Naive thymus-derived CD4-positive, alpha-beta T cell (primary cell): ENCODE results near the gene CES1. TPM values are rescaled to one million over a fixed set of nuclear protein-coding genes. Genes with fewer than 3 reads are reported as not detected.
"Not testable (repeated sequence)": the region's sequence is repeated elsewhere in the genome, so short reads cannot be mapped to it uniquely, and the experiment has no call there.

Source experiments
- ATAC-seq: fragments of 150-1000 bp; cut with Tn5 transposase; 2 replicates; pipeline ENCODE4 v1.10.0; 2021; ENCODE audit warnings: mild to moderate bottlenecking, moderate library complexity
- CTCF ChIA-PET: fragments of 350-600 bp; sonication (Branson Sonifier 250); formaldehyde crosslinking; loops from one replicate; lab custom pipeline; 2021; ENCODE audit warnings: antibody characterized with exemption; lab: Charles Lee
- POLR2A ChIA-PET: fragments of 350-600 bp; sonication (Branson Sonifier 250); formaldehyde crosslinking; loops from one replicate; lab custom pipeline; 2021; ENCODE audit warnings: antibody characterized with exemption, inconsistent platforms; lab: Charles Lee
- DNase-seq, 9 donors: peaks; one replicate each; pipeline versions ENCODE4 v3.0.0 to v3.0.0-alpha.2; 2020 to 2022; ENCODE audit warnings: mixed read lengths in 1 of 9
- H3K27ac ChIP-seq: one replicate; pipeline ENCODE4 v1.7.0; 2013; ENCODE audit warnings: mild to moderate bottlenecking, low read depth, low read length, moderate library complexity
- H3K27me3 ChIP-seq, 2 donors: one replicate each; pipeline ENCODE4 v1.7.0; 2013; ENCODE audit warnings: low read length in 2 of 2, mild to moderate bottlenecking in 2 of 2, moderate library complexity in 2 of 2; ENCODE audit not compliant: control insufficient read depth in 2 of 2, insufficient read depth in 2 of 2
- H3K36me3 ChIP-seq, 3 experiments: 1 replicate in 2 of 3; 2 replicates in 1 of 3; pipeline ENCODE4 v1.7.0; 2013; ENCODE audit warnings: low read length in 3 of 3, mild to moderate bottlenecking in 3 of 3, moderate library complexity in 1 of 3; ENCODE audit not compliant: insufficient read depth in 3 of 3, control insufficient read depth in 2 of 3
- H3K4me1 ChIP-seq, 2 donors: one replicate each; pipeline ENCODE4 v1.7.0; 2013; ENCODE audit warnings: low read length in 2 of 2, mild to moderate bottlenecking in 2 of 2, moderate library complexity in 1 of 2; ENCODE audit not compliant: control insufficient read depth in 2 of 2, insufficient read depth in 2 of 2
- H3K4me3 ChIP-seq: 2 replicates; pipeline ENCODE4 v1.7.0; 2013; ENCODE audit warnings: mild to moderate bottlenecking, low read length
- H3K9me3 ChIP-seq, 3 experiments: 1 replicate in 2 of 3; 2 replicates in 1 of 3; pipeline ENCODE4 v1.7.0; 2013; ENCODE audit warnings: low read length in 3 of 3; ENCODE audit not compliant: control insufficient read depth in 2 of 3
- H3K27ac Mint-ChIP-seq, 9 donors: one replicate each; pipeline ENCODE4 v1.8.0; 2020 to 2022; ENCODE audit warnings: mixed read lengths in 9 of 9, mild to moderate bottlenecking in 8 of 9, moderate library complexity in 5 of 9, inconsistent platforms in 2 of 9
- H3K27me3 Mint-ChIP-seq, 5 donors: one replicate each; pipeline ENCODE4 v1.8.0; 2021 to 2022; ENCODE audit warnings: mixed read lengths in 5 of 5, mild to moderate bottlenecking in 1 of 5
- H3K36me3 Mint-ChIP-seq, 5 donors: one replicate each; pipeline ENCODE4 v1.8.0; 2020 to 2022; ENCODE audit warnings: mixed read lengths in 5 of 5, mild to moderate bottlenecking in 3 of 5, inconsistent platforms in 1 of 5
- H3K4me1 Mint-ChIP-seq, 7 donors: one replicate each; pipeline ENCODE4 v1.8.0; 2020 to 2022; ENCODE audit warnings: mixed read lengths in 7 of 7, mild to moderate bottlenecking in 3 of 7, inconsistent platforms in 1 of 7
- H3K4me3 Mint-ChIP-seq, 10 donors: one replicate each; pipeline ENCODE4 v1.8.0; 2020 to 2022; ENCODE audit warnings: mild to moderate bottlenecking in 10 of 10, mixed read lengths in 10 of 10, moderate library complexity in 6 of 10, inconsistent platforms in 2 of 10
- H3K9me3 Mint-ChIP-seq, 11 donors: one replicate each; pipeline ENCODE4 v1.8.0; 2020 to 2022; ENCODE audit warnings: mixed read lengths in 11 of 11, mild to moderate bottlenecking in 4 of 11, inconsistent platforms in 1 of 11, moderate library complexity in 1 of 11
- intact Hi-C, 2 donors: fragments of 100-400 bp; cut with micrococcal nuclease; formaldehyde crosslinking; loops; one replicate each; pipeline ENCODE4 v1.15.1; 2023
- polyA plus RNA-seq, 2 donors: library from polyadenylated mRNA; unstranded; fragments of 300-500 nt; fragmentation: Illumina TruSeq; gene quantifications; one replicate each; pipeline ENCODE4 v1.2.3, GENCODE V29; 2021
- total RNA-seq, 6 experiments: library from RNA in 5 of 6; stranded (reverse) in 5 of 6; gene quantifications; 1 replicate in 5 of 6; 2 replicates in 1 of 6; pipeline ENCODE4 v1.2.3 and lab custom pipeline; 2021 to 2026

Gene CES1
- total and polyA plus RNA-seq, 7 experiments from 2014 or later, result 0.32 to 11.6 (median 1.1) TPM; not detected in 3

GRCh38 chr16:55868980-55869379 is 36.1 kb upstream of the CES1 start:
- ChIA-PET CTCF (no interaction called here), POLR2A (no interaction called here)
- Mint-ChIP-seq H3K36me3 (no peaks in the 10 kb centered on the region), H3K27ac (peak overlapping the region in 1 of 9 donors; percentile 23), H3K4me3 (no peak overlapping the region), H3K27me3 (peaks cover 0 to 20% (median 16%) of the 10 kb centered on the region in 5 donors), H3K9me3 (peaks cover 0 to 1% (median 0%) of the 10 kb centered on the region in 11 donors), H3K4me1 (no peaks in the 10 kb centered on the region)
- no peak for ATAC-seq
- DNase-seq, result no peak
- Histone ChIP-seq H3K9me3 (no peaks in the 10 kb centered on the region), H3K4me3 (no peak overlapping the region), H3K4me1 (no peaks in the 10 kb centered on the region), H3K27ac (no peak overlapping the region), H3K27me3 (no peaks in the 10 kb centered on the region), H3K36me3 (no peaks in the 10 kb centered on the region)
- intact Hi-C loops, result no loop called here

- Histone ChIP-seq H3K9me3 (no peaks in the 10 kb centered on the region), H3K4me1 (no peaks in the 10 kb centered on the region), H3K27ac (no peak overlapping the region), H3K4me3 (no peak overlapping the region), H3K27me3 (no peaks in the 10 kb centered on the region), H3K36me3 (no peaks in the 10 kb centered on the region)
- Mint-ChIP-seq H3K4me1 (no peaks in the 10 kb centered on the region), H3K4me3 (no peak overlapping the region), H3K36me3 (no peaks in the 10 kb centered on the region), H3K27ac (no peak overlapping the region), H3K9me3 (peaks cover 0 to 1% (median 0%) of the 10 kb centered on the region in 11 donors), H3K27me3 (peaks cover 0 to 21% (median 16%) of the 10 kb centered on the region in 5 donors)
- intact Hi-C loops, result no loop called here
- POLR2A ChIA-PET, result no interaction called here
- no peak for DNase-seq
- no peak for ATAC-seq
- CTCF ChIA-PET, result no interaction called here
Observed at GRCh38 chr16:55868137-55868536, 35.2 kb upstream of the CES1 start.

DNA sequence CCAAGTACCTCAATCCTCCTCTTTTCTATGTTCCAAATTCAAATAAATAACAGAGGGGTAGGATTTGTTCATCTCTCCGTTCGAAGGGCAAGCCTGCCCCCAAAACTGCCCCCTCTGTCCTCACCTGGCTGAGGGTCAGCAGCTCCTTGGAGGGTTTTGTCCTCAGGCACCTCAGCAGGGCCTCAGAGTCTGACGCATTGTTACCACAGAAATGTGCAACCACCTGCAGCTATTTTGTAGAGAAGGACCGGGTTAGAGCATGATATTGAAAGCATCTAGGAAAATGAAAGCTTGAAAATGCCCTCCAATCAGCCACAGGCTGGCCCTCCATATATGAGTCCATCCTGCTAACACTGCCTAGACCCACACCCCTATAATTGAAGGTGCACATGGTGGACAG is 28.4 kb upstream of the CES1 start:
- Histone ChIP-seq H3K27me3 (no peaks in the 10 kb centered on the region), H3K36me3 (no peaks in the 10 kb centered on the region), H3K4me1 (no peaks in the 10 kb centered on the region), H3K9me3 (no peaks in the 10 kb centered on the region), H3K27ac (no peak overlapping the region), H3K4me3 (no peak overlapping the region)
- Mint-ChIP-seq H3K4me1 (peaks cover 0 to 1% (median 0%) of the 10 kb centered on the region in 7 donors), H3K4me3 (no peak overlapping the region), H3K36me3 (no peaks in the 10 kb centered on the region), H3K27ac (no peak overlapping the region), H3K9me3 (peaks cover 0 to 4% (median 0%) of the 10 kb centered on the region in 11 donors), H3K27me3 (peaks cover 5 to 25% (median 13%) of the 10 kb centered on the region in 5 donors)
- POLR2A ChIA-PET, result no interaction called here
- no peak for DNase-seq
- CTCF ChIA-PET, result no interaction called here
- ATAC-seq, result no peak
- intact Hi-C loops, result no loop called here

DNA sequence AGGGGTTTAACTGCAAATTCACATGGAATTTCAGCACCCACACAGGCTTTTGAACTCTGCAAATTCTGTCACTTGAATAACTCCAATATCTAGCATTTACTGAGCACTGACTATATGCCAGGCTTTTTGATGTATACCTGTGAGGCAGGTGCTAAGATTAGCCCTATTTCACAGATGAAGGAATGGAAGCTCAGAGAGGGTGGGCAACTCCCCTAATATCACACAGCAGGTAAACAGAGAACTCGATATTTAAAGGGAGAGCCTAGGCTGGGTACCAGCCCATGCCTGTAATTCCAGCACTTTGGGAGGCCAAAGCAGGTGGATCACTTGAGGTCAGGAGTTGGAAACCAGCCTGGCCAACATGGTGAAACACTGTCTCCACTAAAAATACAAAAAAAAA is 24.8 kb upstream of the CES1 start:
- H3K9me3 Mint-ChIP-seq, ATAC-seq, CTCF ChIA-PET, POLR2A ChIA-PET, H3K27ac Mint-ChIP-seq, H3K4me1 Mint-ChIP-seq, H3K27me3 ChIP-seq, H3K4me3 ChIP-seq, H3K4me1 ChIP-seq, H3K36me3 Mint-ChIP-seq, intact Hi-C loops, DNase-seq, H3K9me3 ChIP-seq, H3K36me3 ChIP-seq, H3K27ac ChIP-seq, H3K4me3 Mint-ChIP-seq: not testable (repeated sequence)
- H3K27me3 Mint-ChIP-seq, result peaks cover 5 to 21% (median 18%) of the 10 kb centered on the region in 5 donors

GRCh38 chr16:55856950-55857349 is 24.1 kb upstream of the CES1 start:
- no peak for DNase-seq
- no peak overlapping the region for H3K4me3 ChIP-seq
- Mint-ChIP-seq H3K9me3 (peaks cover 0 to 4% (median 0%) of the 10 kb centered on the region in 11 donors), H3K27ac (no peak overlapping the region), H3K27me3 (peaks cover 5 to 20% (median 18%) of the 10 kb centered on the region in 5 donors), H3K4me3 (no peak overlapping the region), H3K36me3 (no peaks in the 10 kb centered on the region), H3K4me1 (peaks cover 0 to under 1% (median 0%) of the 10 kb centered on the region in 7 donors)
- ATAC-seq, result no peak
- H3K4me1 ChIP-seq, result no peaks in the 10 kb centered on the region
- CTCF ChIA-PET, result no interaction called here
- H3K27me3 ChIP-seq, result no peaks in the 10 kb centered on the region
- H3K9me3 ChIP-seq, result no peaks in the 10 kb centered on the region
- POLR2A ChIA-PET, result no interaction called here
- no peaks in the 10 kb centered on the region for H3K36me3 ChIP-seq
- H3K27ac ChIP-seq, result no peak overlapping the region
- intact Hi-C loops, result no loop called here

GRCh38 chr16:55853114-55853513 is 20.2 kb upstream of the CES1 start:
- intact Hi-C loops, result no loop called here
- no peaks in the 10 kb centered on the region for H3K36me3 ChIP-seq
- H3K27me3 ChIP-seq, result no peaks in the 10 kb centered on the region
- no peak overlapping the region for H3K4me3 ChIP-seq
- H3K9me3 ChIP-seq, result no peaks in the 10 kb centered on the region
- DNase-seq, result no peak
- Mint-ChIP-seq H3K4me1 (no peaks in the 10 kb centered on the region), H3K9me3 (peaks cover 0 to 2% (median 0%) of the 10 kb centered on the region in 11 donors), H3K27ac (no peak overlapping the region), H3K27me3 (peaks cover 16 to 33% (median 20%) of the 10 kb centered on the region in 5 donors), H3K36me3 (no peaks in the 10 kb centered on the region), H3K4me3 (no peak overlapping the region)
- ChIA-PET POLR2A (no interaction called here), CTCF (no interaction called here)
- H3K4me1 ChIP-seq, result no peaks in the 10 kb centered on the region
- no peak for ATAC-seq
- no peak overlapping the region for H3K27ac ChIP-seq

DNA sequence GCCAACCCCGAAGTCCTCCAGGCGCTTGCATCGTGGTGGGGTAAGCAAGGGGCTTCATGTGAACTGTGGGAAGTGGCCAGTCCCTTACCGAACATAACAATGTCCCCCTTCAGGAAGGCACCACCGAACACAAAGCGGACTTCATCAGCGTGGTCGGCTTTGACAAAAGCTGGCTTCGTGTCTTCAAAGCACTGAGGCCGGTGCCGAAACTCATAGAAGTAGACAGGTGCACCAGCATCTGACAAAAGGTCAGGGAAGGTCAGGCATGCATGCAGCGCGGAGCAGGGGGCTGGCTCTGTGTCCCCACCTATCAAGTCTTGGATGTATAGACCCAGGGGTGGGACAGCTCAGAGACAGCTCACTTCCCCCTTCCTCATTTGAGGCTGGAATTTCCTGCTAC is 16.6 kb upstream of the CES1 start:
- no peak for DNase-seq
- intact Hi-C loops, result no loop called here
- H3K27ac ChIP-seq, result no peak overlapping the region
- no peaks in the 10 kb centered on the region for H3K9me3 ChIP-seq
- Mint-ChIP-seq H3K27me3 (peaks cover 20 to 45% (median 37%) of the 10 kb centered on the region in 5 donors), H3K4me3 (no peak overlapping the region), H3K4me1 (no peaks in the 10 kb centered on the region), H3K27ac (no peak overlapping the region), H3K36me3 (no peaks in the 10 kb centered on the region), H3K9me3 (peaks cover 0 to 2% (median 0%) of the 10 kb centered on the region in 11 donors)
- CTCF ChIA-PET, result no interaction called here
- H3K4me1 ChIP-seq, result no peaks in the 10 kb centered on the region
- no peaks in the 10 kb centered on the region for H3K27me3 ChIP-seq
- no peak for ATAC-seq
- H3K4me3 ChIP-seq, result no peak overlapping the region
- POLR2A ChIA-PET, result no interaction called here
- H3K36me3 ChIP-seq, result no peaks in the 10 kb centered on the region
